GM12872 (cell line): ENCODE measurements around the gene ROCK2.

ENCODE experiments used
- TF ChIP-seq, protein P1 (sequence below): IDR thresholded peaks from 3 replicates; pipeline ENCODE4 v1.5.1; 2011; ENCODE audit warnings: low read depth, mild to moderate bottlenecking, low read length, moderate library complexity; ENCODE audit not compliant: insufficient read depth

The ROCK2 gene

DNA sequence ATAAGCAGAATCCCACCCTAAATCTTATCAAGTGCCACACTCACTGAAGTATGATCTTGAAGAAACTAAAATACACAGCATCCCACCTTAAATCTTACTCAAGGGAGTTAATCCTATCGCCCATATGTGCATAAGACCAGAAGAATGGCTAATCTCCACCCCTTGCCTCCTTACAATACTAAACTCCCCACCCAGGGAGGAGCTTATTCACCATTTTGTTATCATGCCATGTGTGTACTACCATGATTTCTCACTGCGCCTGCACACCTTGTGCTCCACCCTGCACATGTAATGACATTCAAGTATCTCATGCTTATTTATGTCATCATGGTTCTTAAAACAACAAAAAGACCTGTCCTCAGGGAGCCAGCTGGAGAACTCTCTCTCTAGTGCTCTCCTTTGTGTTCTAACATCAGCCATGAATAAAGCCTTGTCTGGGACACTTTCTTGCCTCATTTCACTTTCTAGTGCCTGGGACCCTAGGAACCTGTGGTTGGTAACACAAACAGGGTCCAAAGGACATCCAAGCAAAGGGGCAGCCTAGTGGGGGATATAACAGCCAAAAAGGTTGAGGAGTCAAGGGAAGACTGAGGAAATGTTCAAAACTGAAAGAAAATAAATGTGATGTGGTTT lies 101.8 kb downstream of the ROCK2 start:
- TF ChIP-seq, protein P1, sequence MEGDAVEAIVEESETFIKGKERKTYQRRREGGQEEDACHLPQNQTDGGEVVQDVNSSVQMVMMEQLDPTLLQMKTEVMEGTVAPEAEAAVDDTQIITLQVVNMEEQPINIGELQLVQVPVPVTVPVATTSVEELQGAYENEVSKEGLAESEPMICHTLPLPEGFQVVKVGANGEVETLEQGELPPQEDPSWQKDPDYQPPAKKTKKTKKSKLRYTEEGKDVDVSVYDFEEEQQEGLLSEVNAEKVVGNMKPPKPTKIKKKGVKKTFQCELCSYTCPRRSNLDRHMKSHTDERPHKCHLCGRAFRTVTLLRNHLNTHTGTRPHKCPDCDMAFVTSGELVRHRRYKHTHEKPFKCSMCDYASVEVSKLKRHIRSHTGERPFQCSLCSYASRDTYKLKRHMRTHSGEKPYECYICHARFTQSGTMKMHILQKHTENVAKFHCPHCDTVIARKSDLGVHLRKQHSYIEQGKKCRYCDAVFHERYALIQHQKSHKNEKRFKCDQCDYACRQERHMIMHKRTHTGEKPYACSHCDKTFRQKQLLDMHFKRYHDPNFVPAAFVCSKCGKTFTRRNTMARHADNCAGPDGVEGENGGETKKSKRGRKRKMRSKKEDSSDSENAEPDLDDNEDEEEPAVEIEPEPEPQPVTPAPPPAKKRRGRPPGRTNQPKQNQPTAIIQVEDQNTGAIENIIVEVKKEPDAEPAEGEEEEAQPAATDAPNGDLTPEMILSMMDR: no peak

DNA sequence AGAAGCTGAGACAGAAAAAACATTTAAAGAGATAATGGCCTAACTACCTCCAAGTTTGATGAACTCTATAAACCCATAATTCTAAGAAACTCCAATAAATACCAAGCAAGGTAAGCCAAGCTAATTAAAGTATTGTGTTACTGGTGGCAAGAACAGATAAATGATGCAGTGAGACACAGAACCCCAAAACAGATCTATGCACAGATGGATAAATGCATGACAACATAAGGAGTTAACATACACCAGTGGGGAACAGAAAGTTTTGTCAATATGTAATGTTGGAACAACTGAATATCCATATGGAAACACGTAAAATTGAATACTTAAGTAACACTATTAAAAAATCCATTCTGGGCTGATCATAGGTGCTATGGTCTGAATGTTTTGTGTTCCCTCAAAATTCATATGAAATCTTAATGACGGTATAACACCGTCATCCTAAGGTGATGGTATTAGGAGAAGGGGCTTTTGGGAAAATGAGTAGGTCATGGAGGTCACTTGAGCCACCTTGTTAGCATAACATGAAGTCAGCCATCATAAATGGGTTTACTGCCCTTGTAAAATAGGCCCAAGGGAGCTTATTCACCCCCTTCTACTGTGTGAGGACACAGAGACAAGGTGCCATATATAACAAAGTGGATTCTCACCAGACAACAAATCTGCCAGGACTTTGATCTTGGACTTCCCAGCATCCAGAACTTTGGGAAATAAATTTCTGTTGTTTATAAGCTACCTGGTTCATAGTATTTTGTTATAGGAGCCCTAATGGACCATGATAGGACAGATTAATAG lies 102.8 kb downstream of the ROCK2 start:
- TF ChIP-seq, protein P1: no peak

DNA sequence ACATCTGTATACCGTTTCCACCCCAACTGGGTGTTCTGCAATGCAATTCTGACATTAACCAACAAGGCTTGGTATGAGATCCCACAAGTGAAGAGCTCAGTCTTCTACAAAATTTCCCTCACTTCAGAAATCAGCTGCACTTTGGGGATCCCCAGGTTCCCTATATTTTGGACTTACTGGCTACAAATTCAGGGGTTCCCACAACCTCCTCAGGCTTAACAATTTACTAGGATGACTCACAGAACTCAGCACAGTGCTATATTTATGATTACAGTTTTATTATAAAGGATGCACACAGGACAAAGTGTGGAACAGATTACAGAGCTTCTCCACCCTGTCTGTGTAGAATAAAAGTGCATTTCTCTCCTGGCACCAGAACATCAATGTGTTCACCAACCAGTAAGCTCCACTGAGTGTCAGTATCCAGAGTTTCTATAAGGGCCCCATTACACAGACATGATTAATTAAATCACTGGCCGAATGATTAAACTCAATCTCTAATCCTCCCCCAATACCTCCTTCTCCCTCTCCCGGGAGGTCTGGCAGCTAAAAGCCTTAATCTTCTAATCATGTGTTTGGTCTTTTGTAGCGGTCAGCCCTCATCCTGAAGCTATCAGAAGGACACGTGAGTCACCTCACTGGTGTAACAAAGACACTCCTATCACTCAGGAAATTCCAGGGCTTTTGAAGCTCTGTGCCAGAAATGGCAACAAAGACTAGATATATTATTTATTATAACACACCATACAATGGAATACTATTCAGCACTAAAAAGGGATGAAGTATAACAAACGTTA lies 104.6 kb downstream of the ROCK2 start:
- TF ChIP-seq, protein P1: no peak

DNA sequence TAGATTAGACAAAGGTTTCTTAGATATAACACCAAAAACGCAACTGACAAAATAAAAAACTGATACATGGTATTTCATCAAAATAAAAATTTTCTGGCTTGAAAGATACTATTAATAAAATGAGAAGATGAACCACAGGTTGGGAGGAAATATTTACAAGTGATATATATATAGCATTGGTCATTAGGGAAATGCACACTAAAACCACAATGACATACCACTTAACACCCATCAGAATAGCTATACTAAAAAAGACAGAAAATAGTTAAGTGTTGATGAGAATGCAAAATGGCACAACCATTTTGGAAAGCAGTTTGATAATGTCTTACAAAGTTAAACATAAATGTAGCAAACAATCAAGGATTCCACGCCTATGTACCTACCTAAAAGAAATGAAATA lies 105.3 kb downstream of the ROCK2 start:
- TF ChIP-seq, protein P1: no peak

DNA sequence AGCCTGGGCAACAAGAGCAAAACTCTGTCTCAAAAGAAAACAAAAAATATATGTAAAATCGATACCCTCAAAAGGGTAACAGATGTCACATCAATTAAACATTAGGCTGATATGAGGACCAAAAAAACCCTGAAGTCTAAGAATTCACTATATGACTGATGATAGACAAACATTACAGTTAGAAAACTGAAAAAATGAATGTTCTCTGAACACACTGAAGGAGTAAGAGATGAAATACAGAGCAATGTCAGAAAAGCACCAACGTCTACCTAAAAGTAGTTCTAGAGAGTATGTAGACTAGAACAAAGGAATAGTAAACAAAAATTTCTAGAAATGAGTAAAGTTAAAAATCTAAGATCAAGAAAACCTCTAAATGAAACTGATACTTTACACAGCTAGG lies 107.3 kb downstream of the ROCK2 start:
- TF ChIP-seq, protein P1: no peak

DNA sequence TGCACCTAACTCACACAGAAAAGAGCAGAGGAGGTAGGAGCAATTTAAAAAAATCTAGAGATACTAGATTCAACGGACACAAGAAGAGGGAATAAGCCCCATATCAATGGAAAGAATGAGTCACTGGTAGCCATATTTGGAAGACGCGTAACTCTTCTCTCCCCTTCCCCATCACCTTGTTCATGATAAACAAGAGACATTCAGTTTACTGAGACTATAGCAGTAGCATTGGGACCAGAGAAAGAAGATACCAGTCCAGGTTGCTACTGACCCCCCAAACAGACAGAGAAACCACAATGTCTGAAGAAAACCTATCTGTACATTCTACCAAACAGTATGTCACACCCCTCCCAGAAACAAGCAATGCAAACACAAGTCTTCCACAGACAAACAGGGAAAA lies 108.1 kb downstream of the ROCK2 start:
- TF ChIP-seq, protein P1: no peak

DNA sequence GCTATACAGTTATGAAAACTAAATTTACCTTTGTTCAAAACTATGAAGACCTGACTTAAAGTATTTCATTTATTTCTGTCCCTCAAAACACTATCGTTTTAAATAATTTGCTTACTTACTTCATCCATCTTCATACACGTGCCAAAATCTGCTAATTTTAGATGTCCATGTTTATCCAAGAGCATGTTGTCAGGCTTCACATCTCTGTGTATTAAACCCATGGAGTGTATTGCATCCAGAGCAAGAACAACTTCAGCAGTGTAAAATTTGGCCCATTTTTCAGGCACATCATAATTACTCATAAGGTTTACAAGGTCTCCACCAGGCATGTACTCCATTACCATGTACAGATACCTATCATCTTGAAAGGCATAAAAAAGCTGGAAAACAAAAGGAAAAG lies 108.9 kb downstream of the ROCK2 start:
- TF ChIP-seq, protein P1: no peak
